ENCODE results near the gene DNAH7.

DNAH7 gene

DNA sequence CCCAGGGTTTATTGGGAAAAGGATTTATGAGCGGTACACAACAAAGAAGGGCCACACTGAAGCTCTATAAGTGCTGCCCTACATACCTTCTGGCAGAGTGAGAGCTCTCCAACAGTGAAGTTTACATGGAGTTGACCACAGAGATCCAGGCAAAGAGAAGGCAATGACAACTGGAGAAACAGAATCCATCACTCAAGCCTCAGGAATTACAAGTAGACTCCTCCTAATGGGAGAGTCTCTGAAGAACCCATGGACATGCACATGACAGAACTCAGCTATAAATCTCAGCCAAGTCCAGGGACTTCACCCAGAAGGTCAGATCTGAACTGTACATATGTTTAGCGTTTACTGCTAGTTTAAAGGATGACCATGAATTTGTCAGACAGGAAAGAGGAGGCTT lies 164.7 kb downstream of the DNAH7 start:
- TF ChIP-seq, protein P1, sequence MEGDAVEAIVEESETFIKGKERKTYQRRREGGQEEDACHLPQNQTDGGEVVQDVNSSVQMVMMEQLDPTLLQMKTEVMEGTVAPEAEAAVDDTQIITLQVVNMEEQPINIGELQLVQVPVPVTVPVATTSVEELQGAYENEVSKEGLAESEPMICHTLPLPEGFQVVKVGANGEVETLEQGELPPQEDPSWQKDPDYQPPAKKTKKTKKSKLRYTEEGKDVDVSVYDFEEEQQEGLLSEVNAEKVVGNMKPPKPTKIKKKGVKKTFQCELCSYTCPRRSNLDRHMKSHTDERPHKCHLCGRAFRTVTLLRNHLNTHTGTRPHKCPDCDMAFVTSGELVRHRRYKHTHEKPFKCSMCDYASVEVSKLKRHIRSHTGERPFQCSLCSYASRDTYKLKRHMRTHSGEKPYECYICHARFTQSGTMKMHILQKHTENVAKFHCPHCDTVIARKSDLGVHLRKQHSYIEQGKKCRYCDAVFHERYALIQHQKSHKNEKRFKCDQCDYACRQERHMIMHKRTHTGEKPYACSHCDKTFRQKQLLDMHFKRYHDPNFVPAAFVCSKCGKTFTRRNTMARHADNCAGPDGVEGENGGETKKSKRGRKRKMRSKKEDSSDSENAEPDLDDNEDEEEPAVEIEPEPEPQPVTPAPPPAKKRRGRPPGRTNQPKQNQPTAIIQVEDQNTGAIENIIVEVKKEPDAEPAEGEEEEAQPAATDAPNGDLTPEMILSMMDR (IDR thresholded peaks at IDR 0.05; ENCODE audit: low read depth, low read length): no peak
- H3K4me3 ChIP-seq (ENCODE audit: low read depth, low read length): no peak overlapping the region

DNA sequence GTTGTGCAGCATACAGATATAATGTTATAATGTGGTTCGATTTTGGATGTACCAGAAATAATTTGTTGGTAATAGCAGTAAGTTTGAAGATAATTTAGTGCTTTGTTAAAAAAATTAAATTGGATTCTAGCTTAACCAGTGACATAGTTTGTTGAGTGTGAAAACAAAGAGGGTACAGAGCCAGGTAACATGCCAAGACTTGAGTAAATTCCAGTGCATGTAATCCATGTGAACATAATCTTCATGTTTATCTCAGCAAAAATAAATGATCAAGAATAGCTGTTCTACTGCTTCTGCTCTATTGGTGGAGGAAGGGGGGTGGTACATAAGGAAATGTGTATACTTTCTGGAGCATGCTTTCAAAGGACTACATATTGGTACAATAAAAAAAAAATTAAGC lies 165.8 kb downstream of the DNAH7 start:
- H3K4me3 ChIP-seq (ENCODE audit: low read depth, low read length): no peak overlapping the region
- TF ChIP-seq, protein P1 (IDR thresholded peaks at IDR 0.05; ENCODE audit: low read depth, low read length): no peak

DNA sequence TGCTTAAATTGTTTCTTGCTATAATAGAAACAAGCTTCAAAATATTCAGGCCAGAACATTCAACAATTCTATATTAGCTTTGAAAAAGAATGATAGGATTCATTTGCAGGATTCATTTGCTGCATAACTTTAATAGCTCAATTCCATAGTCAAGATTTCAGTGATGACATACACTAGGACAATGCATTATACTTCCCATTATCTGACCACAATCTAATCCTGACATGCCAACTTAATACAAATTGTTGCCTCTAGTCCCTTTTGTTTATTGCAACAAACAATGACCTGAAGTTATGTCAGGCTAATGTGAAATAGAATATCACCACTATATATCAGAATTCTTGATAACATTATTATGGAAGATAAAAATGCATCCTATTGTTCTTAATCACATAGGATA lies 169.4 kb downstream of the DNAH7 start:
- TF ChIP-seq, protein P1 (IDR thresholded peaks at IDR 0.05; ENCODE audit: low read depth, low read length): no peak
- H3K4me3 ChIP-seq (ENCODE audit: low read depth, low read length): no peak overlapping the region

DNA sequence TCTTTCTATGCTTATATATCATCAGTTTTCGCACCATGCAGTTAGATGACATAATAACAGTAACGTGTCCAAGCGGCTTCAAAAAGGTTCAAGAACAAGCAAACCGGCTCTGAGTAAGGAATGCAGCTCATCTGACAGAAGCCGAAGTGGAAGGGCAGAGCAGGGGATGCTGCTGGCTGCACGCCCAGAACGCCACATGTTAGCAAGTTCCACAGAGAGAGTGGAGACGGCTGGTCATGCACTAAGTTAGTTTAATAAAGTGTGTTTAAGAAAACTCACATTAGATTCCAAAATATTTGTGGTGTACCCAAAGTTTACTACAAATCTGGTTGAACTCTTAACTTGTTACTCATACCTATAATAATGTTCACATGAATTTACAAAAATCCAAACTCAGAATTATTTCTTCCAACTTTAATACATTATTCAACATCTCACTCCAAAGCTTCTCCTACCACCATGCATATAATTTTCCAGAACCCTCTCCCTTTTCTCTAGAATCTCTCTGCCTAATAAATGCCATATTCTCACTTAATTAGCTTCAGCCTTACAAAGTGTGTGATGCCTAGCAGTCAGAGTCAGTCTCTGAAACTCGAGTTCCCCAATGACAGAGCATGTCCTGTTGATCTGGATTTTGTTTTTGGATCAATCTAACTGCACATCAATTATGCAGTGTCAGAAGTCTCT lies 170.0 kb downstream of the DNAH7 start:
- TF ChIP-seq, protein P1 (IDR thresholded peaks at IDR 0.05; ENCODE audit: low read depth, low read length): no peak

DNA sequence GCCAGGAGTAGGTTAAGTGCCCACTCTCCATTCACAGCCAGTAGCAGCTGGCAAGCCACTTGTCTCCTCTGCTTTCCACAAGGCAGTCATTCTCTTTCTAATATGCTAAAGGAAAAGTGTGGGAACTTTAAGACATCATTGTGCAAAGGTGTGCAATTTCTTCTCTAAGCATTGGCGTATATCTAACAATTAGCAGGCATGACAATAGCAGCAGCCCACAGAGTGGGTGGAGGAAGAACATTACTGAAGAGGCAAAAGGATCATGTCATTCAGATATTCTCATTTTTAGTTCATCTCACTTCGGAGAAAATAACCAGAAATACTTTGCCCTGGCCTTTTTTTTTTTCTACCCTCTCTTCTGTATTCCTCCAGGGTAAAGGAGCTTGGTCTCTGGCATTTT lies 177.6 kb downstream of the DNAH7 start:
- no peak overlapping the region for H3K4me3 ChIP-seq (ENCODE audit: low read depth, low read length)
- TF ChIP-seq, protein P1 (IDR thresholded peaks at IDR 0.05; ENCODE audit: low read depth, low read length): no peak

More for the DNA sequence above, 170.0 kb downstream of the DNAH7 start:
- no peak overlapping the region for H3K4me3 ChIP-seq (ENCODE audit: low read depth, low read length)

DNA sequence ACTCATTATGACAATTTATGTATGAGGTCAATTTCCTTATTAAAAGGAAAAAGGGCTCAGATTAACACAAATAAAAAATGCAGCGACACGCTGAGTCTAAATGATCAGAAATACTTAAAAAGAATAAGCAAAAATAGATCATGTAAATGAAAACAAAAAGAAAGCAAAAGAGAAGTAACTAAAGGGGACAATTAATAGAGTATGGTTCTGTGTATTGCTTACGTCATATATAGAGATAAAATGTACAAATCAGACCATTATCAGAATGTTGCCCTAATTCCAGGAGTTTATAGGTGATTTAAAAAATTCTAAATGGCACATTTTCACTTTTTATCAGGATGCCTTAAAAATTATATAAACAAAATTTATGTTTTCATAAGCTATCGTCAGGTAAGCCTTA lies 189.5 kb downstream of the DNAH7 start:
- TF ChIP-seq, protein P1 (IDR thresholded peaks at IDR 0.05; ENCODE audit: low read depth, low read length): no peak
- no peak overlapping the region for H3K4me3 ChIP-seq (ENCODE audit: low read depth, low read length)

DNA sequence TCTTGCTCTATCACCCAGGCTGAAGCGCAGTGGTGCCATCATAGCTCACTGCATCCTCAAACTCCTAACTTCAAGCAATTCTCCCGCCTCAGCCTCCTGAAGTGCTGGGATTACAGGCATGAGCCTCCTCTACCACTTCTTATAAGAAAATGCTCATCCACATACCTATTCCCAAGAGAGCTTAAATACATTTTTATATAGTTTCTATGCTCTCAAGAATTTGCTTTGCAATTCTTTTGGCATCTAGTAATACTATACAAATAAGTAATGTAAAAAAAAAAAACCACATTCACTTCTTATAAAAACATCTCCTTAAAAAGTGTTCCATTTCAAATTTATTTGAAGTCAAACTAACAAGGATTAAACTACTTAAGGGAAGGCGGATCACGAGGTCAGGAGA lies 197.3 kb downstream of the DNAH7 start:
- TF ChIP-seq, protein P1 (IDR thresholded peaks at IDR 0.05; ENCODE audit: low read depth, low read length): no peak
- H3K4me3 ChIP-seq (ENCODE audit: low read depth, low read length): no peak overlapping the region
